T-helper 17 cell (primary cell): ENCODE measurements around the gene SV2C. TPM values are rescaled to one million over a fixed set of nuclear protein-coding genes. Genes with fewer than 3 reads are reported as not detected.
A peak's percentile ranks its signal among the peaks of the same experiment; 100 is the strongest.

Experiments
- ATAC-seq: fragments of 150-1000 bp; cut with Tn5 transposase; 2 replicates; pipeline ENCODE4 v1.10.0; 2021; ENCODE audit warnings: mild to moderate bottlenecking, moderate library complexity
- DNase-seq, 3 donors: peaks; one replicate each; pipeline versions ENCODE4 v3.0.0 to v3.0.0-alpha.2; 2020 to 2021
- H3K9me3 ChIP-seq: one replicate; pipeline ENCODE4 v1.7.0; 2013; ENCODE audit warnings: low read length, mild to moderate bottlenecking; ENCODE audit not compliant: control insufficient read depth, poor library complexity, severe bottlenecking
- H3K27ac Mint-ChIP-seq: one replicate; pipeline ENCODE4 v1.8.0; 2022; ENCODE audit warnings: mild to moderate bottlenecking, moderate library complexity, mixed read lengths
- H3K27me3 Mint-ChIP-seq: one replicate; pipeline ENCODE4 v1.8.0; 2022; ENCODE audit warnings: mixed read lengths
- H3K36me3 Mint-ChIP-seq: one replicate; pipeline ENCODE4 v1.8.0; 2022; ENCODE audit warnings: low read depth, mixed read lengths
- H3K4me1 Mint-ChIP-seq: one replicate; pipeline ENCODE4 v1.8.0; 2022; ENCODE audit warnings: mild to moderate bottlenecking, mixed read lengths
- H3K4me3 Mint-ChIP-seq: one replicate; pipeline ENCODE4 v1.8.0; 2022; ENCODE audit warnings: mild to moderate bottlenecking, moderate library complexity, mixed read lengths
- total RNA-seq, 4 donors: library from RNA in 2 of 4; stranded (reverse) in 2 of 4; gene quantifications; one replicate each; pipeline ENCODE4 v1.2.3 and lab custom pipeline; 2022 to 2026

SV2C gene
- total RNA-seq, 2 donors from 2014 or later: 0.02 to 0.18 TPM

- ATAC-seq (peak; percentile 42), DNase-seq (no peak)
- H3K27me3 Mint-ChIP-seq: no peaks in the 10 kb centered on the region
Observed at GRCh38 chr5:76180814-76181805, 97.9 kb downstream of the SV2C start.

GRCh38 chr5:76187386-76187785, 104.2 kb downstream of the SV2C start:
- no peak overlapping the region for H3K27ac Mint-ChIP-seq
- no peaks in the 10 kb centered on the region for H3K27me3 Mint-ChIP-seq
- no peak for DNase-seq
- no peaks in the 10 kb centered on the region for H3K9me3 ChIP-seq
- peaks cover 3% of the 10 kb centered on the region for H3K36me3 Mint-ChIP-seq
- ATAC-seq: no peak
- H3K4me1 Mint-ChIP-seq: no peaks in the 10 kb centered on the region
- H3K4me3 Mint-ChIP-seq: no peak overlapping the region

More at GRCh38 chr5:76180814-76181805, 97.9 kb downstream of the SV2C start:
- Mint-ChIP-seq H3K36me3 (peaks cover 3% of the 10 kb centered on the region), H3K4me1 (peaks cover 7% of the 10 kb centered on the region), H3K4me3 (no peak overlapping the region), H3K27ac (no peak overlapping the region)
- H3K9me3 ChIP-seq: no peaks in the 10 kb centered on the region

- ATAC-seq: no peak
- no peak for DNase-seq
- peaks cover 6% of the 10 kb centered on the region for H3K27me3 Mint-ChIP-seq
- H3K4me3 Mint-ChIP-seq: no peak overlapping the region
- H3K27ac Mint-ChIP-seq: no peak overlapping the region
- no peaks in the 10 kb centered on the region for H3K4me1 Mint-ChIP-seq
- no peaks in the 10 kb centered on the region for H3K36me3 Mint-ChIP-seq
- no peaks in the 10 kb centered on the region for H3K9me3 ChIP-seq
Observed at GRCh38 chr5:76190356-76190755, 107.2 kb downstream of the SV2C start.

GRCh38 chr5:76192837-76193236, 109.7 kb downstream of the SV2C start:
- H3K4me1 Mint-ChIP-seq: no peaks in the 10 kb centered on the region
- DNase-seq (no peak), ATAC-seq (no peak)
- H3K4me3 Mint-ChIP-seq: no peak overlapping the region
- H3K27me3 Mint-ChIP-seq: peaks cover 22% of the 10 kb centered on the region
- no peaks in the 10 kb centered on the region for H3K9me3 ChIP-seq
- no peaks in the 10 kb centered on the region for H3K36me3 Mint-ChIP-seq
- H3K27ac Mint-ChIP-seq: no peak overlapping the region

- ATAC-seq (no peak), DNase-seq (no peak)
- H3K4me1 Mint-ChIP-seq: no peaks in the 10 kb centered on the region
- H3K27ac Mint-ChIP-seq: no peak overlapping the region
- no peaks in the 10 kb centered on the region for H3K9me3 ChIP-seq
- H3K36me3 Mint-ChIP-seq: peaks cover 3% of the 10 kb centered on the region
- H3K4me3 Mint-ChIP-seq: no peak overlapping the region
- H3K27me3 Mint-ChIP-seq: peaks cover 22% of the 10 kb centered on the region
Observed at GRCh38 chr5:76193635-76194034, 110.5 kb downstream of the SV2C start.

- Mint-ChIP-seq H3K27ac (no peak overlapping the region), H3K36me3 (peaks cover 3% of the 10 kb centered on the region), H3K4me1 (peaks cover 2% of the 10 kb centered on the region), H3K27me3 (peaks cover 22% of the 10 kb centered on the region), H3K4me3 (no peak overlapping the region)
- no peaks in the 10 kb centered on the region for H3K9me3 ChIP-seq
- ATAC-seq: no peak
- no peak for DNase-seq
Observed at GRCh38 chr5:76194340-76194739, 111.2 kb downstream of the SV2C start.

GRCh38 chr5:76196457-76196856, 113.3 kb downstream of the SV2C start:
- Mint-ChIP-seq H3K36me3 (peaks cover 3% of the 10 kb centered on the region), H3K4me3 (no peak overlapping the region), H3K27me3 (peaks cover 22% of the 10 kb centered on the region), H3K27ac (no peak overlapping the region), H3K4me1 (peaks cover 4% of the 10 kb centered on the region)
- ATAC-seq (no peak), DNase-seq (no peak)
- H3K9me3 ChIP-seq: no peaks in the 10 kb centered on the region

- H3K27ac Mint-ChIP-seq: no peak overlapping the region
- ATAC-seq: no peak
- DNase-seq: no peak
- peaks cover 4% of the 10 kb centered on the region for H3K4me1 Mint-ChIP-seq
- no peak overlapping the region for H3K4me3 Mint-ChIP-seq
- peaks cover 22% of the 10 kb centered on the region for H3K27me3 Mint-ChIP-seq
- H3K9me3 ChIP-seq: no peaks in the 10 kb centered on the region
- peaks cover 3% of the 10 kb centered on the region for H3K36me3 Mint-ChIP-seq
Observed at GRCh38 chr5:76196886-76197489, 113.8 kb downstream of the SV2C start.

- H3K36me3 Mint-ChIP-seq: peaks cover 3% of the 10 kb centered on the region
- H3K4me3 Mint-ChIP-seq: no peak overlapping the region
- H3K4me1 Mint-ChIP-seq: peaks cover 4% of the 10 kb centered on the region
- ATAC-seq (no peak), DNase-seq (no peak)
- H3K27me3 Mint-ChIP-seq: peaks cover 22% of the 10 kb centered on the region
- no peaks in the 10 kb centered on the region for H3K9me3 ChIP-seq
- no peak overlapping the region for H3K27ac Mint-ChIP-seq
Observed at GRCh38 chr5:76197726-76198125, 114.5 kb downstream of the SV2C start.

GRCh38 chr5:76199336-76200318, 116.4 kb downstream of the SV2C start:
- Mint-ChIP-seq H3K36me3 (peaks cover 3% of the 10 kb centered on the region), H3K27me3 (peaks cover 21% of the 10 kb centered on the region), H3K4me1 (peaks cover 4% of the 10 kb centered on the region), H3K27ac (no peak overlapping the region), H3K4me3 (no peak overlapping the region)
- no peak for DNase-seq
- no peaks in the 10 kb centered on the region for H3K9me3 ChIP-seq
- no peak for ATAC-seq

- peaks cover 13% of the 10 kb centered on the region for H3K27me3 Mint-ChIP-seq
- H3K4me3 Mint-ChIP-seq: no peak overlapping the region
- H3K27ac Mint-ChIP-seq: no peak overlapping the region
- peaks cover 4% of the 10 kb centered on the region for H3K4me1 Mint-ChIP-seq
- ATAC-seq (no peak), DNase-seq (no peak)
- peaks cover 3% of the 10 kb centered on the region for H3K36me3 Mint-ChIP-seq
- no peaks in the 10 kb centered on the region for H3K9me3 ChIP-seq
Observed at GRCh38 chr5:76202182-76202581, 119.0 kb downstream of the SV2C start.

GRCh38 chr5:76204191-76204590, 121.0 kb downstream of the SV2C start:
- ATAC-seq (no peak), DNase-seq (no peak)
- Mint-ChIP-seq H3K27ac (no peak overlapping the region), H3K36me3 (no peaks in the 10 kb centered on the region), H3K27me3 (peaks cover 11% of the 10 kb centered on the region), H3K4me1 (peaks cover 4% of the 10 kb centered on the region), H3K4me3 (no peak overlapping the region)
- no peaks in the 10 kb centered on the region for H3K9me3 ChIP-seq

GRCh38 chr5:76204713-76205112, 121.5 kb downstream of the SV2C start:
- ATAC-seq (no peak), DNase-seq (no peak)
- Mint-ChIP-seq H3K27ac (no peak overlapping the region), H3K27me3 (peaks cover 11% of the 10 kb centered on the region), H3K36me3 (no peaks in the 10 kb centered on the region), H3K4me3 (no peak overlapping the region), H3K4me1 (no peaks in the 10 kb centered on the region)
- no peaks in the 10 kb centered on the region for H3K9me3 ChIP-seq
